ENCODE measurements around the gene KIAA1328.

KIAA1328 gene

DNA sequence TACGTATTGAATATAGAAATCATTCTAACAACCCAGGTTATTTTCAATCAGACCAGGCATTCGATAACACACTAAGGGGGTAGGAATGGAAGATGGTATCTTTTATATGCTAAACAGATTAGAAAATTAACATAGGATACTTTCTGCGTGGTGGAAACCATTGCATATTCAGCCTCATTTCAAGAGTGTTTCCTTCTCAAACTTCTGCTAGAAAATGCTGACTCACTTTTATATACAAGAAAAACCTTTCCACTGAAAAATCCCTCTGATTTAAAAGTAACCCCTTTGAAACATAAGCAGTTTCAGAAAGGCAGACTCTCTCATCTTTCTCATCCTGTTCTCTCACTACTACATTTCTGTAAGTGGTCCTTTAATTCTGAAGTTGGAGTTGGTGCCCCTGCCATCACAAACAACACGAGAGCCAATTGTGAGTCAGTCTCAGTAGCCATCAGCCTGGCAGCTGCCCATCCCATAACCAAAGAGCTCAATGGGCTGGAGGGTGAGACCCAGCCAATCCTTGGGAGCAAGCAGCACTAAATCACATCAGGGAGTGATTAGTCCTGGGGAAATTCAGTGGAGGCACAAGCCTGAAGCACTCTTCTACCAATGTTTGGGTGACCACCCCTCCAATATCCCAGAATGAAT lies 393.5 kb downstream of the KIAA1328 start:
- no peak for DNase-seq (ENCODE audit: low spot score)

DNA sequence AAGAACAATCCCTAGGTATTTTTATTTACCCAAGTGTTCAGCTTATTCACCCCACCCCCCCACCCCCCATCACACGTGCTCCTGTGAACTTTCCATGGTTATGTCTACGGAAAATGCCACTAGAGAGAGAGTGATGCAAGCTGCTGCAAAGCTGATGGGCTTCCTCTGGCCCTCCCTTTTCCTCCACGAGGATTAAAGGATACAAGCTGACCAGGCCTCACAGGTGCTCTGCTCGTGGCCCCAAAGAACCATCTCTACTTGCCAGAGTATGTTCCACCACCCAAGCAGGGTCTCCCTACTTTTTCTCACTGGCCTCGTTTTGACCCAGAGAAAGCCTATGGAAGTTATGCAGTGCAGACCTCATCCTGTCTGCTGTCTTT lies 394.1 kb downstream of the KIAA1328 start:
- DNase-seq (ENCODE audit: low spot score): no peak

DNA sequence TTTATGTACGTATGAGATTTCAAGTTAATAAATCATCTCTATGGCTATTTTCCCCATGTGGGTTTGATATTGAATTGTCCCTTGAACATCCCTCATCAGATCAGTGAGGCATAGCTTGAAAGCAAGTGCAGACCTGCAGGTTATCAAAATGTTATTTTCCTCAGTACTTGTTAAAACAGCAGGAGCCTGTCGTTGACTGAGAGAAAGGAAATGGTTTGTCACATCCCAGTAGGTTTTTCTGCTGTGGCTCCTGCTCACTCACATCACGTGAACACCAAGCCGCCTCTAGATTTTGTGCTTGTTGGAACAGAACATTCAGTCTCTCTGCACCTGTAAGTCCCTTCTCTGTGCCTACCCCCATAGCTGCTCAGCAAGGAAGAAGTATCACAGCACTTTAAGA lies 396.4 kb downstream of the KIAA1328 start:
- no peak for DNase-seq (ENCODE audit: low spot score)

DNA sequence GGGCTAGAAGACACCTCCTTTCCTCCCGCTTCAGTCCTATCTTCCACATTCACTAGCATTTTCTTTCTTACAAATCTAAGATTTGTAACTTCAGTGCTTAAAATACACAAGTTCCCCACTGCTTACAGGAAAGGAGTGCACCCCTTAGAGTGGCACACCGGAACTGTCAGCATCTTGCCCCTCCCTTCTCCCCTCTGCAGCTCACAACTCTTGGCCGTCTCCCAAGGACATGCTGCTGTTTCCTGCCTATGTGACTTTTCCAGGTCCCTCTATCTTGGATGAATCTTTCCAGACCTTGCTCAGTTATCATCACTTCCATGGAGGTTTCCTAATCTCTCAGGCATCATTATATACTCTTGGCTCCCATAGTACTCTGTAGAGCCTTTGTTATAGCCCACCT lies 401.8 kb downstream of the KIAA1328 start:
- DNase-seq (ENCODE audit: low spot score): no peak

DNA sequence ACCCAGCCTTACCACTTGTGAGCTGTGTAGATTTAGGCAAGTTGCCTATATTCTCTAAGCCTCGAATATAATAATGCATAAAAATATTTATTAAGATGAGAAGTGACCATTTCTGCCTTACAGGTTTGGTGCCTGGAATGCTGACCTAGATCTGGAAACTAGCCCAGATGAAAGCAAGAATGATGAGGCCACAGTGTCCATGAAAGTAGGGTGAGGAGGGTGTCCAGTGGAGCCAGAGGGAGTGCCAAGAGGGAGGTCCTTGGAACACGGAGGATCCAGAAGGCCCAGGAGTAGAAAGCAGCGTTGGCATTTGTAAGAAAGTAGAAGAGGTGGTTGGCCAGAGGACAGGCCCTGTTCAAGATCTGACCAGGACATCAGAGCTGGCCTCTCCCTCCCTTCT lies 402.3 kb downstream of the KIAA1328 start:
- no peak for DNase-seq (ENCODE audit: low spot score)

DNA sequence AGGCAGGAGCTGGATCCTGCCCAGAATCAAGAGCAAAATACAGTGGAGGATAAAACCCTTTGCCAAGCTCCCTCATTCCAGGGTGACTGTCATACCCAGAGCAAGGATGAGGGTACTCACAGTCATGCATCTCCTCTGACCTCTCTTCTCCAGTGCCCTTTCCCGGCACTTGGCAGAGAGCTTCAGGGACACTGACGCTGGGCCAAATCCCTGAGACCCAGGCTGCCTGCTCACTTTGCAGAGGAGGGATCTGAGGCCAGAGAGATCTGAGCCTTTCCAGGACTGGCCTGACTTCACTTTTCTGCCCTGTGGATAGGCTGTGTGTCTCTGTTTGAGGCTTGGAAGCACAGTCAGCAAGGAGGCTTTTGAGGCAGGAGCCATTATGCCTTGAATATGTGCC lies 406.7 kb downstream of the KIAA1328 start:
- no peak for DNase-seq (ENCODE audit: low spot score)

DNA sequence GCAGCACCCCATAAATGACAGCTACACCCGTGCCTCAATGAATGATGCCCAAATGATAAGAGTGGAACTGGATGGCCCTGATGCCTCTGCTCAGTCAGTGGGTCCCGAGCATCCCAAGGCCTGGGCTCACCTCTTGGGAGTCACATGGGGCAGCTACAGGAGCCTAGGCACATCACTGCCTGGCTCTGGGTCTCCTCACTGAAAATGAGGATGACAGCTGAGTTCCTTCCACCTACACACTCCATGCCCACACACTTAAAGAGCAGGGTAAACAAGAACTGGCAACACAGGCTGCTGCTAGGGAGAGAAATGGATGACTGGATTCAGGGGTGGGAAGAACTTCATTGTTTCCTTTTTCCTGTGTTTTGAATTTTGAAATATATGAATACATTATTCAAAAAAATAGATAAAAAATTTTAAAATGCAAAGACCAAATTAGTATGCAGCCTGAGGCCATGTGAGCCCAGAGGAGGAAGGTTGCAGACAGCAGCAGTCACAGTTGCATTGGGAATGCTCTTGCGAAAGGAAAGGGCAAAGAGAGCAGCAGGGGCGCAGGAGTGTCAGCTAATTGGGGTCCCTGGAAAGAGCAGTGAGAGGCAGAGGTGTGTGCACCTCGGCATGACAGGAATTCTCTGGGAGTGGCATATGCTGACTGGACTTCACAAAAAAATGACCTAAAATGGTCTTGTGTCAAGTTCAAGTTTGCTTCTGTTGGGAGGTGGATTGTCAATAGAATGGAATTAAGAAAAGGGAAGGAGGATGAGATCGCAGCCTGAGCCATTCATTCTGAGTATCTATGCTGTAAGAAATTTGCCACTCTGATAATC lies 409.6 kb downstream of the KIAA1328 start:
- no peak for DNase-seq (ENCODE audit: low spot score)

DNA sequence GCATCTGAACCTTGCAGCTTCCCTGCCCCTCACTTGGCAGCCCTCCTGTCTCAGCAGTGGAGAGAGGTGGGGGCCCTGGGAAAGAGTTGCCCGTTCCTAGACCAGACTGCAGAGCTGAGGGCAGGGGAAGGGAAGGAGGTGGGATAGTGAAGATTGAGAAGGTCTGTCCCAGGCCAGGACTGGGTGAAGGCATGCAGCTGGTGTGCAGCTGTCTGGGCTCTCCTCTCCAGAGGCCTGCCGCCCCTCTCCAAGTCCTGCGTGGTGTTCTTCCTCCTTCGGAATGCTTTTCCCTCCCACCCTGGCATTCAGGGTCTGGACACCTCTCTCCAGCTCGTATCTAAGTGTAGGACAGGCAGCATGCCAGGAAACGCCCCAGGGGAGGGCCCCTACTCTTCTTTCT lies 413.2 kb downstream of the KIAA1328 start:
- no peak for DNase-seq (ENCODE audit: low spot score)

DNA sequence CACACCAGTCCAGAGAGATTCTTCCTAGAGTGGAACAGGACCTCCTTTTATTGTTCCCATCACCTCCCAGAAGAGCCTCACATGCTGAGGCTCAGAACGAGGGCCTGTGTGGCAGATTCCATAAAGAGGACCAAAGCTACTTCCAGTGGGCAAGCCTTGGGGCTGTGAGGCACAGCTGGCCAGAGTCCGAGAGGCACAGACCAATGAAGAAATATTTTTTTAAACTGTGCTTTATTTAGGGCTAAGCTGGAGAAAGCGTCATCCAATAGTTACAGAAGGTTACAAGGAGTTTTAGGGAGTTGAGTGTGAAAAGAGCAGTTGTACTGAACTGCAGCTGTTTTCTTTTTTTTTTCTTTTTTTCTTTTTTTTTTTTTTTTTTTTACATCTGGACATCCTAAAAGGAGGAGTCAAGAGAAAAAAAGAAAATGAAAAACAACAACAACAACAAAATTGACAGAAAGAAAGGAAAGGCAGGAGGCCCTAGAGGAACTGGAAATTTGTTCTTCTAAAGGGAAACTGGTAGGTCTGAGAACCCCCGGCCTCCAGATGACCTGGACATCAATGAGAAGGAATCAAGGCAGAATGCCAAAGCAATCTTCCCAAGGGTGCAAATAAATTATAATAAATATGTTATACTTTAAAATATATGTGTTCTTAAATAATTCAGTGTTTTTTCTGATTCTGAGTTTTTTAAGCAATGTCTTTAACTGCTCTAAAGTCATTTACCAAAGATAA lies 414.1 kb downstream of the KIAA1328 start:
- no peak for DNase-seq (ENCODE audit: low spot score)

DNA sequence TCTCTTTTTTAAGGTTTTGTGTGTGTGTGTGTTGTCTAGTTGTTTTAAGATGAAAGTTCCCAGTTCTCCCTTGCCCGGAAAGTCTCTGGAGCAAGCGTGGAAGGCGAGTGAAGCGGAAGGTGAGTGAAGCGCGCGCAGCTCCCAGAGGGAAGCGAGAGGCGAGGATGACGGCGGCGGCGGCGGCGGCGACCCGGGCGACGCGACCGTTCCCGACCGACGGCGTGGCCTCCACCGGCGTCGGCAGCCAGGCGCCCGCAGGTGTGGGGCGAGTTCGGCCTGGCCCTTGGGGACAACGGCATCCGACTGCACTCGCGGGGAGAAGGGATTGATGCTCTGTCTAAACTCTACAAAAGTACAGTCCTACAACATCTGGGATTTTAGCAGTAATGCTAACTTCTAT lies 414.8 kb downstream of the KIAA1328 start:
- no peak for DNase-seq (ENCODE audit: low spot score)

DNA sequence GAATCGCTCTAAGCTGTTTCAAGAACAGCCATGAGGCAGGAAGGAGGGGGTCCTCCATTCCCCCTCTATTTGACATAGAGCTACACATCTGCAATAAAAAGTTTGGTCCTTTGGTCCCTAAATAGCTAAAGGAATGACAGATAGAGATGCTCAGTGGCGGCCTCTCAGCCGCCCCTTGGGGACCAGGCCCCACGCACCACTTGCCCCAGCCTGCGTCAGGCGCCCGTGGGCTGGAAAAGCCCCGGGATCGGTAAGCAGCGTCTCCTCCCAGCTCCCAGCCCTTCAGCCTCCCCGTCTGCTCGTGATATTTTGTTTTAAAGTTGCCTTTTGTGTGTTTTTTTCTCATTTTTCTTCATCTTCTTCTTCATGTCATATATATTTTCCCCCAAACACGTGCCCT lies 415.7 kb downstream of the KIAA1328 start:
- no peak for DNase-seq (ENCODE audit: low spot score)

DNA sequence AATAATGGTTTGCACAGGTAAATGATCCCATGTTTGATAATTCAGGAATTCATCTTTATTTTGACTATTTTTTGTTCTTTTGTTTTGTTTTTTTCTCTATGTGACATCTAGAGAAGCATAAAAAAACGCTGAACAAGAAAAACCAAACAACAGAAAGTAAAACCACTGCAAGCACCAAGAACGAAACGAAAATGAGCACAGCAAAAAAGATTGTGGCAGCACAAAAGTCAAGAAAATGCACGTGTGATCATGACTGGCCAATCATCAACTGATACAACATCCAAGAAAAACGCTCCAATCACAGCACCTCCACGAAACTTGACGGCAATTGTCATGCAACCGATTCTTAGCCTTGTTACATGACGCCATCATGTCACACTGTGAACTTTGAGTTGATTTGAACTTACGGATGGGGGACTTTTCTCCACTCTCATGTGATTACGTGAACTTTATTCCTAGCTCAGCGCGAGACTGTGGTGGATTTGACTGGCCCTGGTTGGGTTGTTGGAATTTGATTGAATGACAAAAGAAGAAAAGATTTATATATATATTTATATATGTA lies 417.9 kb downstream of the KIAA1328 start:
- no peak for DNase-seq (ENCODE audit: low spot score)

DNA sequence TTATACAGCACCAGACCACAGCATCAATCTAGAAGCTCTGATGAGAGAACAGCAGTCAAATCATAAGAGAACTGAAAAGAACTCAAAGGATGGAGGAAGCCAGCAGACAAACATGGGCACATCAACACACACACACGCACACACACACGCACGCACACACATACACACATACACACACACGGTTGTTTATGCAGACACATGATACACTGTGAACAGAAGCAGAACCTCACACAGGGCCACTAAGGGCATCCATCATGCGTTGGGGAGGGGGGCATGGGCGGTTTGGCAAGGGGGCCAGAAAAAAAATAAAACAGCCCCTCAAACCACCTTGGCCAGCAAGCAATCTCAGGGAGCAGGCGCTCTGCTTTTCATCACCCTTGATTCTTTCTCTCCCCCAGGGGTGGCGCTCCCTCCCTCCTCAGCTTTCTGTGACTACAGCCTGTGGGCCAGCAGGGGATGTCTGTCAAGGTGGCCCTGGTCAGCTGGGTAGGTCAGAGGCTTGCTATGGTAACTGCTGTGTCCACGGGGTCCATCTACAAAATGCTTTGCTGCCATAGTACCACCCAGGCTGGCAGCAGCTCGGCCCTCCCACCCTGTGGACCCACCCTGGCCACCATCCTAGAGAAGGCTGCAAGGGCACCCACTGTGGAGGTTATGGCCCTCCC lies 418.7 kb downstream of the KIAA1328 start:
- DNase-seq (ENCODE audit: low spot score): no peak

DNA sequence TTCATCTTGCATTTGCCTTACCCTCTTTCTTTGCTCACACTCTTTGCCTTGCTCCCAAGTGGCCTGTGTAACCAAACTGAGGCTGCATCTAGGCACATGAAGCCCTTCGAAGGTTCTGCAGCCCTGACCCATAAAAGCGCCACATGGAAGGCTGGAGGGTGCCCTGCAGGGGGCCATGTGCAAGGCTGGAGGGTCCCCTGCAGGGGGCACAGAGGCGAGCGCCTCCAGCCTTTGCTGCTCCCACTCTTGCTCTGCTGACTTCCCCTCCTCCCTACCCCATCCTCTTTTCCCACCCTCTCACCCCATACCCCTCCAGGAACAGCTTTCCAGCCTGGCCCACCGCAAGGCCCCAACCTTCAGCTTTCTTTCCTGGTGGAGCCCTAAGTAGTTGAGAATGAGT lies 419.4 kb downstream of the KIAA1328 start:
- no peak for DNase-seq (ENCODE audit: low spot score)

DNA sequence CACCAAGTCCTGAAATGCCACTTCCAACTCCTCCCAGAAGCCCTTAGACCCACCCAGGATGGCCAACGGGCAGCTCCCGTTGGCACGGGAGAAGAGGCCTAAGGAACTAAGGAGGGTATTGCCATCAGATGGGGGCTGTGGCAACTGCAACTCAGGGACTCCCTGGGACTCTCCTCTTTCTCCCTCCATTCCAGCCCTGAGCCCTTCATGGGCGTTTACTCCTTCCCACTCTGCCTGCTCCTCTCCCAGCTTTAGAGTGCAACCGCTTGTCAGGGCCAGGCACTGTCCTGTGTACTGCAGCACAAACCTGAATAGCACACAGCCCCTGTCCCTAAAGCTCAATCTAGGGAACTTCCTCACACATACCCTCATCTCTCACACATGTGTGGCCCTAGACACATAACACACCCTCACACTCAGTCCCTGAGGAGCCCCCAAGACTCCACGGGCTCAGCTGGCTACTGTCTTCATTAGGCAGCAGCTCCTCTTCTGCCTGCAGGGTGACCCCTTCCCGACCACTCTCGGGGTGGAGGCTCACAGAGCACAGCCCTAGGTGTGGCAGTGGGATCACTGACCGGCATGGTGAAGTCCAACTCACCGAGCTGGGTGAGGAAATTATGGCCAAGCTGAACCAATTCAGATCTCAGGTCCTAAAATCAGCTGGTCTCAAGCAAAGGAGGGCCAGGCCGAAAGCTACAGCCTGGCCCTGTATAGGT lies 420.4 kb downstream of the KIAA1328 start:
- no peak for DNase-seq (ENCODE audit: low spot score)

DNA sequence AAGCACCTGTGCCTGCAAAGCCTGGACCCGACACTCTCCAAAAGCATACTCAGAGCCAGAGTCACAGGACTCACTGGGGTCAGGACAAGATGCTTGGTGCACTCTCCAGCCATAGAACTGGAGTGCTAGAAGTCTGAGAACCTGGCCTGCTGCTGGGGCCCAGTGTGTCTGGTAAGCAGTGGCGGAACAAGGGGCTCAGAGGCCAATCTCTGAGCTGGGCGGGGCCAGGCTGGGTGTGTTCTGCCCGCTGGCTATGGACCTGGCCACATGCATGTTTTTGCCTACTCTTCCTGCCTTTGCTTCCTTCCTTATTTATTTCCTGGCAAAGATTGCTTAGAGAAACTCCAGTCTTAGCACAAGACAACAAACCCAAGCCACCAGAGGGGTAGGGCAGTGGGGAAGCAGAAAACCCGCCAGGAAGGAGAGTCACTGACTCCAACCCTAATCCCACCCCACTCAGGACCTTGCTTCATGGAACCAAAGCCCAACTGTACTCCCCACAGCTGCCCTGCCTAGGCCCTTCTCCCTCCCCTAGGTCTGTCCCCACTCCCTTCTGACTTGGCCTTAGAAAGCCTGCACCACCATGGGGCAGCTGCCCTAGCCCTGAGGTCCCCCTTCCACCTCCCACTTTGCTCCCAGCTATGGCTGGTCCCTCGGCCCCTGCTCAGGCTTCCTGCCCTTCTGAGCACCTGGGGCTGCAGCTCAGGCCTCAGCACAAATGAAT lies 421.1 kb downstream of the KIAA1328 start:
- DNase-seq (ENCODE audit: low spot score): no peak

DNA sequence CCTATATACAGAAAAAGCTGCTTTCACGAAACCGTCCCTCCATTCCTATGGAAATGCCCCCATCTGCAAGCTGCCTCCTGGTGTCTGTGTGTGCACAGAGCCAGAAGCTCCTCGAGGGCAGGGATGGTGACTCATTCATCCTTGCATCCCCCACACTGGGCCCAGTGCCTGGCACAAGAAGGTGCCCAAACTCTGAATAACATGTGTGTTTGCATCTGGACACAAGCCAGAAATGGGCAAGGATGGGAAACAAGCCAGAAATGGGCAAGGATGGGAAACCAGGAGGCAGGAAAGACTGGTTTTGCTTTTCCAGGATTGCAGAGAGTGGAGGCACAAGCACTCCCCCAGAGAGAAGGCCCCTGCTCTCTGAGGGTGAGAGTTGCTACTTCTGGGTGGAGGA lies 422.8 kb downstream of the KIAA1328 start:
- DNase-seq (ENCODE audit: low spot score): no peak

DNA sequence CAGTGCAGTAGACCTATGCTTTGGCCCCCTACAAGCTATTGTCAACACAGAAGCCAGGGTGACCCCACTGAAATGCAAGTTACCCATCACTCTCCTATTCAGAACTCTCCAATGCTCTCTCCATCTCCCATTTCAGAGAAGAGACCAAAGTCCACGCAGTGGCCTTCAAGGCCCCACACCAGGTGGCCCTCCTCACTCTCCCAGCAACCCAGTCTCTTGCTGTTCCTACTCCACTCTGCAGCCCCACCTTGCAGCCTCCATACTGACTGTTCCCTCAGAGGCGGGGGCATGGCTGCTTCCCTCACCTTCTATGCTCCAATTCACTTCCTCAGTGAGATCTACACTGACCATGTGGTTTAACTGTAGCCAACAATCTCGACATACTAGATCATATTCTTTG lies 423.4 kb downstream of the KIAA1328 start:
- DNase-seq (ENCODE audit: low spot score): no peak

DNA sequence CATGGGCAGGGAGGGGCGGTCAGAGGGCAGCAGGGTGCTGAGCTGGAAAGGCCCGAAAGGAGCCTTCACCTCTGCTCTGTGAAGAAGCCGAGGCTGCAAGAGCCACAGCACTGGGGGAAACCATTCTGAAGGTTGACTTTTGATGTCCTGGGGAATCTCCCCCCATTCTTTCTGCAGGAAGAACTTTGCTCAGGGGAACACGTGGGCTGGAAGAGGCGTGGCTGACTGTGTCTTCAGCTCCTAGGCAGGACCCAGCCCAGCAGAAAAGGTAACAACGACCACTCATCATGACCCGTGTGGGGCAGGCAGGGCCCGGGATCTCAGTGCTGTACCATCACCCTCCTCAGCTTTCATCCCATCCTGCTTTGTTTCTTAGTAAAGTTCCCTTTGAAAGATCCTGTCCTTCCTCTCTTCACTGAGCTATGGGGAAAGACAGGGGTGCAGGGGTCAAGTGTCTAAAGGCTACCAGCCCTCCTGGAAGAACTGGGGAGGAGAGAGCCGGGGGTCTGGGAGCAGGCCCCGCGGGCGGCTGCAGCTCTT lies 424.0 kb downstream of the KIAA1328 start:
- DNase-seq (ENCODE audit: low spot score): no peak

DNA sequence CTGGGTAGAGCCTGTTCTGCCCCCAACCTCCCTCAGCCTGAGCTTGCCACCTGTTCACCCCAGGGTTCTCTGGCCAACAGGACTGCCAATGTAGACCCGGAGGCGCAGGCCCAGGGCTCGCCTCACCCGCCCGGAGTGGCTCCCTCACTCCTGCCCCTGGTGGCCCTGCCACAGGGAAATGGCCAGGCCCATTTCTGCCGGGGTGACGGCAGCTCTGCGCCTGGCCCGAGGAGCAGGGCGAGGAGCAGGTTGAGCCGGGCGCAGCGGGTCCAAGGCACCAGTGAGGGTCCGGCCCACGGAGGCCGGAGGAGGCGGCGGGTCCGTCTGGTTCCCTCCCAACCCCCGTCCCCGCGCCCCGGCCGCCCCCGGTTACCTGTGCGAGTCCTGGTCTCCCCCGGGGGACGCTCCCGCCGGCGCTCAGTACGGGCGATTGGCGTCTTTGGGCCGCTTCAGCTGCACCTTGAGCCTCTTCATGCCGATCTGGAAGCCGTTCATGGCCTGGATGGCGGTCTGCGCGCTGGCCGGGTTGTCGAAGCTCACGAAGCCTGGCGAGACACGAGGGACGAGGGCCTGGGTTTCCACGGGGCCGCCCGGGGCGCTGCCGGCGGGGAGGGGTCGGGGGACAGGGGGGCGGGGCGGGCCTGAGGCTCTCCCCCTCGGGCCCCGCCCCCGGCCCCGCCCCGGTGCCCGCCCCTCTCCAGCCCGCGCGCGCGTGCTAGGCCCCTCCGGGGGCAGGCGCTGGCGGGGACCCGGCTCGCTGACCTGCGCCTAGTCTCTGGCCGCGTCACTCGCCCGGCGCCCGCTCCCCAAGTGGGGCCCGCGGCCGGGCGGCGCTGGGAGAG lies 424.7 kb downstream of the KIAA1328 start:
- peak; percentile 77 for DNase-seq (ENCODE audit: low spot score)

Measured in GM03348 (cell line).